Measurements from ENCODE around the gene SWT1. TPM values are rescaled to one million over a fixed set of nuclear protein-coding genes. Genes with fewer than 3 reads are reported as not detected.

The SWT1 gene
- total RNA-seq, 1 experiment from 2014 or later: 2.1 TPM

- ATAC-seq (peak; percentile 72; the same call in 1 of the 2 replicates), DNase-seq (ENCODE audit: low read depth, low spot score) (no peak)
- Histone ChIP-seq H3K36me3 (ENCODE audit: control insufficient read depth, insufficient read depth, low read length) (no peaks in the 10 kb centered on the region), H3K4me1 (ENCODE audit: control insufficient read depth, insufficient read depth, low read length) (no peaks in the 10 kb centered on the region), H3K4me3 (ENCODE audit: low read depth in 2 of 2, low read length in 2 of 2) (no peak overlapping the region), H3K9me3 (ENCODE audit: control insufficient read depth, insufficient read depth, low read depth, low read length) (no peaks in the 10 kb centered on the region), H3K27me3 (ENCODE audit: control insufficient read depth, insufficient read depth, low read length) (no peaks in the 10 kb centered on the region), H3K27ac (ENCODE audit: low read length) (no peak overlapping the region)
- in situ Hi-C loops (cut with HindIII; ENCODE audit: low pct_unique_long_range_greater_than_20kb, low sequenced_read_pairs): no loop called here
- intact Hi-C loops (cut with micrococcal nuclease; ENCODE audit: unreplicated experiment): no loop called here
- BruUV-seq (replicated peaks): no TSS peak
- POLR2A ChIA-PET: interaction anchor here (0.6 kb wide), 1 partner anchor 132 kb away, joined by 3 read pairs; no protein-coding TSS in a partner anchor
- CTCF ChIA-PET: no interaction called here
- TF ChIP-seq SIN3A (IDR thresholded peaks at IDR 0.05; ENCODE audit: borderline replicate concordance, insufficient read depth, low read depth, low read length) (no peak), POLR2AphosphoS5 (IDR thresholded peaks at IDR 0.05; ENCODE audit: low read depth, low read length) (no peak), TCF7L2 (IDR thresholded peaks at IDR 0.05; ENCODE audit: low read depth, low read length) (no peak), CTCF (IDR thresholded peaks at IDR 0.05) (no peak), REST (IDR thresholded peaks at IDR 0.05; ENCODE audit: insufficient read depth in 1 of 2, low read depth in 2 of 2, low read length in 1 of 2) (no peak)
Observed at GRCh38 chr1:185244015-185244747, 87.2 kb downstream of the SWT1 start.

GRCh38 chr1:185245466-185245865 is 88.5 kb downstream of the SWT1 start:
- Histone ChIP-seq H3K4me3 (ENCODE audit: low read depth in 2 of 2, low read length in 2 of 2) (no peak overlapping the region), H3K36me3 (ENCODE audit: control insufficient read depth, insufficient read depth, low read length) (no peaks in the 10 kb centered on the region), H3K9me3 (ENCODE audit: control insufficient read depth, insufficient read depth, low read depth, low read length) (no peaks in the 10 kb centered on the region), H3K27me3 (ENCODE audit: control insufficient read depth, insufficient read depth, low read length) (no peaks in the 10 kb centered on the region), H3K27ac (ENCODE audit: low read length) (no peak overlapping the region), H3K4me1 (ENCODE audit: control insufficient read depth, insufficient read depth, low read length) (no peaks in the 10 kb centered on the region)
- ATAC-seq (no peak), DNase-seq (ENCODE audit: low read depth, low spot score) (no peak)
- in situ Hi-C loops (cut with HindIII; ENCODE audit: low pct_unique_long_range_greater_than_20kb, low sequenced_read_pairs): no loop called here
- no TSS peak for BruUV-seq (replicated peaks)
- ChIA-PET CTCF (no interaction called here), POLR2A (no interaction called here)
- intact Hi-C loops (cut with micrococcal nuclease; ENCODE audit: unreplicated experiment): no loop called here
- TF ChIP-seq TCF7L2 (IDR thresholded peaks at IDR 0.05; ENCODE audit: low read depth, low read length): no peak

- CTCF ChIA-PET: interaction anchor here (0.6 kb wide), 1 partner anchor 22 kb away, joined by 3 read pairs; no protein-coding TSS in a partner anchor
- Histone ChIP-seq H3K4me1 (ENCODE audit: control insufficient read depth, insufficient read depth, low read length) (no peaks in the 10 kb centered on the region), H3K4me3 (ENCODE audit: low read depth in 2 of 2, low read length in 2 of 2) (no peak overlapping the region), H3K27me3 (ENCODE audit: control insufficient read depth, insufficient read depth, low read length) (no peaks in the 10 kb centered on the region), H3K9me3 (ENCODE audit: control insufficient read depth, insufficient read depth, low read depth, low read length) (no peaks in the 10 kb centered on the region), H3K36me3 (ENCODE audit: control insufficient read depth, insufficient read depth, low read length) (no peaks in the 10 kb centered on the region), H3K27ac (ENCODE audit: low read length) (no peak overlapping the region)
- in situ Hi-C loops (cut with HindIII; ENCODE audit: low pct_unique_long_range_greater_than_20kb, low sequenced_read_pairs) (no loop called here), intact Hi-C loops (cut with micrococcal nuclease; ENCODE audit: unreplicated experiment) (no loop called here)
- no TSS peak for BruUV-seq (replicated peaks)
- DNase-seq (ENCODE audit: low read depth, low spot score) (no peak), ATAC-seq (no peak)
- POLR2A ChIA-PET: no interaction called here
- TF ChIP-seq POLR2AphosphoS5 (IDR thresholded peaks at IDR 0.05; ENCODE audit: low read depth, low read length) (no peak), SIN3A (IDR thresholded peaks at IDR 0.05; ENCODE audit: borderline replicate concordance, insufficient read depth, low read depth, low read length) (no peak), CTCF (IDR thresholded peaks at IDR 0.05) (no peak), TCF7L2 (IDR thresholded peaks at IDR 0.05; ENCODE audit: low read depth, low read length) (no peak), REST (IDR thresholded peaks at IDR 0.05; ENCODE audit: insufficient read depth in 1 of 2, low read depth in 2 of 2, low read length in 1 of 2) (no peak)
Observed at GRCh38 chr1:185249563-185249962, 92.6 kb downstream of the SWT1 start.

Measured in Panc1 (cell line).